CD4-positive, alpha-beta T cell treated with Interleukin-10 for 1 hour (primary cell): ENCODE measurements around the gene SLC9C2.
"Not testable (repeated sequence)": the region's sequence is repeated elsewhere in the genome, so short reads cannot be mapped to it uniquely, and the experiment has no call there.

Experiments used
- DNase-seq: peaks from one replicate; pipeline ENCODE4 v3.0.0-alpha.2; 2020

The SLC9C2 gene

GRCh38 chr1:173581383-173582079 lies 21.3 kb downstream of the SLC9C2 start:
- DNase-seq = no peak

- DNase-seq = no peak
Measured at GRCh38 chr1:173580658-173581057, 22.2 kb downstream of the SLC9C2 start.

GRCh38 chr1:173580071-173580470 lies 22.8 kb downstream of the SLC9C2 start:
- DNase-seq = no peak

- DNase-seq = no peak
Measured at GRCh38 chr1:173573596-173573995, 29.3 kb downstream of the SLC9C2 start.

DNA sequence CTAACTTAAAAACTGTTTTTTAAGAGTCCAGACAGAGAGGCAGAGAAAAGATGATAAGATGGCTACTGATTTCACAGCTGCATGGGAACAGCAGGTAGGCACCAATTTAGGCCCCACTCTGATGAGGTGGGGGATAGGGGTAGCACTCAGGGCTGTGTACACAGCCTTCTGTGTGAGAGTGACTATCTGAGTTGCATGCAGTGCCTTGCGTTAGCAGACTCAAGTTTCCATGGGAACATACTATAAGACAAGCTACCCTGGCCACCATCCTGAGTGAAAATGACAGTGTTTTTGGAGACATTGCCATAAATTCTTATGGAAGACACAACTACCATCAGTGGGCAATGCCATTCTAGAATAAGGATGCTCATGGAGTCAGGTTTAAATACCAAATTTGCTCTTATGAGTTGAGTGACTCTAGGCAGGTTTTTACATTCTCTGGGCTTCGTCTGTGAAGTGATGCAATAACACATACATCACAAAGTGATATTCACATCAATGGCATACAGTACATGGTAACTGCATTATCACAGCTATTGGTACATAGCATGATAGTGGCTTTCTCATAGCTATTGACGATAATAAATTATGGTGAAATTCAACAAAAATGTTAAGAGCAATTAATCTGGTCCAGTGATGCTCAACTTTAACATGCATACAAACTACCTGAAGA lies 30.5 kb downstream of the SLC9C2 start:
- DNase-seq = no peak

- DNase-seq = no peak
Measured at GRCh38 chr1:173570370-173571007, 32.4 kb downstream of the SLC9C2 start.

GRCh38 chr1:173568483-173568882 lies 34.4 kb downstream of the SLC9C2 start:
- no peak for DNase-seq

DNA sequence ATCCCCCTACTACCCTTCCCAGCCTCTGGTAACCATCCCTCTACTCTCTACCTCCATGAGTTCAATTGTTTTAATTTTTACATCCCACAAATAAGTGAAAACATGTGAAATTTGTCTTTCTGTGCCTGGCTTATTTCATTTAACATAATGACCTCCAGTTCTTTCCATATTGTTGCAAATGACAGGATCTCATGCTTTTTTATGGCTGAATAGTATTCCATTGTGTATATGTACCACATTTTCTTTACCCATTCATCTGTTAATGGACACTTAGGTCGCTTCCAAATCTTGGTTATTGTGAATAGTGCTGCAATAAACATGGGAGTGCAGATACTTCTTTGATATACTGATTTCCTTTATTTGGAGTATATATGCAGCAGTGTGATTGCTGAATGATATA lies 39.0 kb downstream of the SLC9C2 start:
- DNase-seq = not testable (repeated sequence)

GRCh38 chr1:173562813-173563212 lies 40.1 kb downstream of the SLC9C2 start:
- DNase-seq = no peak

- no peak for DNase-seq
Measured at GRCh38 chr1:173561263-173561662, 41.6 kb downstream of the SLC9C2 start.

DNA sequence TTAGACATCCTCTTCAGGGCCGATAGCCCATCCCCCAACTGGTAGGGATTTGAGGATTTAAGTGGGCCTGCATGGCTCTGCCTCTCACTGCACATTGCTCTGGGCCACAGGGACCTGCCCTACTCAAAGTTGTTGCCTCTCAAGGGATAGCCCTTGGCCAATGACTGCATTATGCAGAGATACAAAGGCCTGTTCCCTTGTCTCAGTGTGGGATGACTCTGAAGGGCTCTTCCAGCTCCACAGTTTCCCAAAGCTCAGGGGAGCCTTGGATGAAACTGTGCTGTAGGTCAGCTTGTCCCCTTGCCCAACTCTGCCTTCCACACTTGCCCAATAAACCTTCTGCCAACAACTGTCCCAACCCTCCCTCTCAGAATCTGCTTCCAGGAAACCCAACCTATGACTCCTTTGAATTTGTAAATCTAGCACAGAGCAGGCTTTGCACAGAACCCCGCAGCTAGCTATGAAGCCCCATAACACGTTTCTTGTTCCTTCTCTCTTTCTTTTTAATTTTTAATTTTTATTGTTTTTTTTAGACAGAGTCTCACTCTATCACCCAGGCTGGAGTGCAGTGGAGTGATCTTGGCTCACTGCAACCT lies 42.5 kb downstream of the SLC9C2 start:
- DNase-seq = no peak

- no peak for DNase-seq
Measured at GRCh38 chr1:173555651-173556305, 47.1 kb downstream of the SLC9C2 start.

- no peak for DNase-seq
Measured at GRCh38 chr1:173554541-173555250, 48.2 kb downstream of the SLC9C2 start.

GRCh38 chr1:173554089-173554488 lies 48.8 kb downstream of the SLC9C2 start:
- DNase-seq = no peak

- no peak for DNase-seq
Measured at GRCh38 chr1:173553312-173553711, 49.6 kb downstream of the SLC9C2 start.

GRCh38 chr1:173551699-173552098 lies 51.2 kb downstream of the SLC9C2 start:
- DNase-seq = no peak

- no peak for DNase-seq
Measured at GRCh38 chr1:173549813-173550212, 53.1 kb downstream of the SLC9C2 start.

- DNase-seq = no peak
Measured at GRCh38 chr1:173545688-173546087, 57.2 kb downstream of the SLC9C2 start.

DNA sequence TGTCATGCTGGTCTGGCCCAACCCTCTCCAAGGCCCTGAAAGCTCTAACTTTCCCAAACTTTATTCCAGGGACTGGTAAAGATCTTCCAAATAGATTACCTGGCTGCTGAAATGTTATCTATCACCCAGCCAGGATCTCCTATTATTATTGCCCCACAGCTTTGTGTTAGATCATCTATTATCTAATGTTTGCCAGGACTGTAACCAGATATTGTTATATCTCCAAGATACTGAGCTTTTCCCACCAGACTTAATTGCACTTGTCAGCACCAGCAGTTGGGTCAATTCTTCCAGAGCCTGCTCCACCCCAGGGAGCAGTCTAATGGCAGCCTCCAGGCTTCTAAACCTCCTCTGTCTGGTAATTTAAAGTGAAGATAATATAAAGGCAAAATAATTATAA lies 66.6 kb downstream of the SLC9C2 start:
- DNase-seq = no peak

GRCh38 chr1:173532237-173532636 lies 70.6 kb downstream of the SLC9C2 start:
- DNase-seq = peak; percentile 4

GRCh38 chr1:173530795-173531693 lies 71.8 kb downstream of the SLC9C2 start:
- no peak for DNase-seq
